Measurements from ENCODE around the gene HPCA.

The HPCA gene

DNA sequence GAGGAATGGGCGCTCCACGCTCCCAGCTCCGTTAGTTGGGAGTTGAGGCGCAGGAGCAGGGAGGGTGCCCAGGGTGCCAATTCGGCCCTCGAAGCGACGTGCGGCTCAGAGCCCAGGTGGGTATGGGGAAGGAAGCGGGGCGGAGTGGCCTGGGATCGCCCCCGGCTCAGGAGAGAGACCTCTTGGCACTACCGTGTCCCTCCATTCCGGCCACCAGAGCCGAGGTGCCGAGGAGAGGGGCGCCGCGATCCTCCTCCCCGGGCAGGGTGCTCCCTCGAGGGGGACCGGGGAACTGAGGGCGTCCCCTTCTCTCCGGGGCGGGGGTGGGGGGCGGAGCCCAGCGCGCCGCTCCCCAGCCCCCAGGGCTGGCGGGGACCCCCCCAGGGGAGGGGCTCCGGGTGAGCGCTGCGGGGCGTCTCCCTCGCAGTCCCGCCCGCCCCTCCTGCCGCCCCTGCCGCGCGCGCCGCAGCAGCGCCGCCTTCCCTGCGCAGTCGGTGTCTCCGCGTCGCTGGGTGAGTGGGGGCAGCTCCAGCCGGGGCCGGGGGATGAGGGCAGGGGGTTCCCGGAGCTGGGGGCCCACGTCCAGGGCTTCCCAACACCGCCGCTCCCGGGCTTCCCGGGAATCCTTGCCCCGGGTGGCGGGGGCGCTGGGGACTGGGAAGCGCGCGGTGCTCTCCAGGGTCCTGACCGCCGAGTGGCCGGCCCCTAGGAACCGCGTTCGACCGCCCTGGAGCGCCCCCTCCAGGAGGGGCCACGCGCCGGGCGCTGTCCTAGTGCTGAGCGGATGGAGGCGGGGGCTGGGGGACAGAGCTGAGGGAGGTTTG, at the start of gene HPCA:
Gene HPCA, plus strand, starts transcription at position 488 of the 824 bp plus-strand sequence. CDS start 2,408 bp downstream, outside the sequence.
- DNase-seq, result no peak

DNA sequence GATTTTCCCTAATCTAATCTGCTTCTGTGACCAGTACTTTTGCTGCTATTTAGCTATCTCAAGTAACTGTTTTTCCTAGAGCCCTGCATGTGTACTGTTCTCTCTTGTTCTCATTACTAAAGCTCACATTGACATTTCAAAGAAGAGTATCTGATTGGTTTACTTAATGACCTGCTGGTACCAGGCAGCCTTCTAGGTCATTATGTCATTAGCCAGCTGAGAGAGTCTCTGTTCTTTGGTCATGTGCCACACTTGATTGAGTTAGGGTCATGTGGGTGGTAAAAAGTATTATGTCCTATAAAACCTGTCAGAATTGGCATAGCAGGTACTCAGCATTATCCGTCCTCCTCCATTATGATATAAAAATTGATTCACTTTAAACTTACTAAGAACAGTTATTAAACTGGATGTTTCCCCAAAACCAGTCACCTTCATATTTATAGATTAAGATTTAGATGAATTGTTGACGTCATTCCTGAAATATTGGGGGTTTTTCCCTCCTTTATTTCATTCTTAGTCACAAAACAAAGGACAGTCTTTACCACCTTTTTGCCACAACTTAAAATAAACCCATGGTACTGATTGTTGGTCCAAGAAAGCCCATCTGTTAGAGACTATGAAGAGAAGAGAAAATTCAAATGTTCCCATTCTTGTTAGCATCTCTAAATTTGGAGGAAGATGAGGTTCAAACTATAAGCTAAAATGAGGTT, 37.8 kb upstream of the HPCA start:
- DNase-seq, result no peak

DNA sequence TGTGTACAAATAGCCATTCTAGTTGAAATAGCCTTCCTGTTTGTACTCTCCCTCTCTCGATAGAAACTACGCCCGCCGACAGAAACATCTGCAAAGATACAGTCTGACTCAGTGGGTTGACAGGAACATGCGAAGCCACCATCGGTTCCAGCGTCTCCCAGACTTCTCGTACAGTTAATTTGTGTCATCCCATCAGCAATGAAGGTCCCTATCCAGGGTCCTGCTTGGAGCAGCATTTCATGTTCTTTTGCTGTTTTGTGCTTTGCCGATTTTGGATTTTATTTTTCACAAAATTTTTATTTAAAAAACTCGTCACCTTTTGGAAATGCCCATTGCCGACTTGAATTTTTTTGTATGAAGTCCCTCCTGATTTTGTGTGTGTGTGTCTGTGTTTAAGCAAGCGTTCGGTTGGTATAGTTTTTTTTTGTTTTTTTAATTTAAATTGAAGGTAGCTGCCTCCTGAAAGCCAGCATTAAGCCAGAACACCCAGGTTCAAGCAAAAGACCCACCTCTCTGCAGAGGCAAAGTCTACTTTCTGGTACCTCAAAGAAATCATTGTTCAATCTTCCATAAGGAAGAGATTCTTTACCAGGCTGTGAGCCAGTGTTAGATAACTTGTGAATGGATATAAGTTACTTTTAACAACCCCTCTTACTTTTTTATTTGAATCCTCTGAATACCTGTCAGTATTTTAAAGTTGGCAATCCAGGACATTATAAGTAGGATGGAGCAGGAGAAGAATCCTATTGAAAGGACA, 30.3 kb upstream of the HPCA start:
- DNase-seq, result no peak

DNA sequence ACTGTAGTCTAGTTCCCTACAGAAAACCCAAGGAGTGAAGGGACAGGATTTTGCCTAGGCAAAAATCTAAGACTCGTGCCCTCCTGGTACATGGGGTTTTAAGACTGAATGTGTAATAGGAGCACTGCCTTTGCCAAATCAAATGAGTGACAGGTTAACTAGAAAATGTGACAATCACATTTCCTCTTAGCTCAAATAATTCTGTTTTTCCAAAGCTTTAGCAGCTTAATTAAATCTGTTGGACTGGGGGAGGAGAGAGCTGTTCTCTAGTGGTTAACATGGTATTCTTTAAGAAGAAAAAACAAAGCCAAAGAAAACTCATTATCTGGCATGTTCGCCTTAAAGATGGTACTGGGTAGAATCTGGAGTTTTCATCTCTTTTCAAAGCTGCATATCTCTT, 28.2 kb upstream of the HPCA start:
- DNase-seq, result no peak

DNA sequence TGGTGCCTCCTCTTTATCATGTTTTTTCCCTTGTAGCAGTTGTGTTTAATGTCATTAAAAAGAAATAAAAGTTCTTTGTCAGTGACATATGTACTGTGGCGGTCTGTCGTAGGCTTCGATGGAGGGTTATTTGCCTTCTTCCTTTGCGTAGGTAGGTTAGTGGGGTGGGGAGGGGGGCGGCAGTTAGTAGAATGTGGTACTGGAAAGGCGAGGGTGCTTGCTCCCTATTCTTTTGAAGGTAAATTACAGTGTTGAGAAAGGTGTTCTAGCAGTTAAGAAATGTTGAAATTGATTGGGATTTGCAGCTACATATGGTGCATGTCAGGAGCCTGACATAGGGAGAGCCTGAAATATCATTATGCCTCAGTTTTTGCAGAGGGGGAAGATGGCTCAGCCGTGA, 27.5 kb upstream of the HPCA start:
- DNase-seq, result no peak

DNA sequence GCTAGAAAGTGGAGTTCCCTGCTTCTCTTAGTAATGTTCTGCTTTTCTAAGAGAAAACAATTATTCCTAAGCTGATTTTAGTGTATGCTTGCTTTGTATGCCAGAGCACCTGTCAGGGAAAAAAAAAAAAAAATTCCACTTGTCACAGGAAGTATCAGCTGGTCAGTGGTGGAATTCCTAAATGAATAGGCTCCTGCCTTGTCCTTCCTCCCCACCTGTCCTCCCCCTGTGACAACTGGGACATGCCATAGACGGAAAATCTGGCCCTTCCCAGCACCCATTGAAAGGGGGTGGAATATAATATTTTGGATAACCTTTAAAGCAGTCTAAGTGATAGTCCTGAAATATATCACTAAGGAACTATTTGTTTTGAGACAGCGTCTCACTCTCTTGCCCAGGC, 26.4 kb upstream of the HPCA start:
- DNase-seq, result no peak

DNA sequence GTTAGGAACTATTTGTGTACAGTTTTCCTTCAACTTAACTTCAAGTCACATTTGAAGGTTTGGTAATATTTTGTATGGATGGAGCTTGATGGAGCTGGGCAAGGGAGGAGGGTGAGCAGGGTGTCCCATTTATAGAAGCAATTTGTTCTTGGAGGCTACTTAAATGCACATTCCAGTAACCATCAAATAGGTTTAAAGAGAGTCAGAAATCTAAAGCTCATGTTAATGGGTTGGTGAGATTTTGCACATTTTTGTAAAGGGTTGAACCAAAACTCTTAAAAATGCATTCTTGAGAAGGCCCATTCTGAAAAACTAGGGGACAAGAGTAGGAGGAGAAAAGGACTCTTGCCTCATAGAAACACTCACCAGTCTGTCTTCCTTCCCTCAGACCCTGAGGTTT, 25.7 kb upstream of the HPCA start:
- no peak for DNase-seq

DNA sequence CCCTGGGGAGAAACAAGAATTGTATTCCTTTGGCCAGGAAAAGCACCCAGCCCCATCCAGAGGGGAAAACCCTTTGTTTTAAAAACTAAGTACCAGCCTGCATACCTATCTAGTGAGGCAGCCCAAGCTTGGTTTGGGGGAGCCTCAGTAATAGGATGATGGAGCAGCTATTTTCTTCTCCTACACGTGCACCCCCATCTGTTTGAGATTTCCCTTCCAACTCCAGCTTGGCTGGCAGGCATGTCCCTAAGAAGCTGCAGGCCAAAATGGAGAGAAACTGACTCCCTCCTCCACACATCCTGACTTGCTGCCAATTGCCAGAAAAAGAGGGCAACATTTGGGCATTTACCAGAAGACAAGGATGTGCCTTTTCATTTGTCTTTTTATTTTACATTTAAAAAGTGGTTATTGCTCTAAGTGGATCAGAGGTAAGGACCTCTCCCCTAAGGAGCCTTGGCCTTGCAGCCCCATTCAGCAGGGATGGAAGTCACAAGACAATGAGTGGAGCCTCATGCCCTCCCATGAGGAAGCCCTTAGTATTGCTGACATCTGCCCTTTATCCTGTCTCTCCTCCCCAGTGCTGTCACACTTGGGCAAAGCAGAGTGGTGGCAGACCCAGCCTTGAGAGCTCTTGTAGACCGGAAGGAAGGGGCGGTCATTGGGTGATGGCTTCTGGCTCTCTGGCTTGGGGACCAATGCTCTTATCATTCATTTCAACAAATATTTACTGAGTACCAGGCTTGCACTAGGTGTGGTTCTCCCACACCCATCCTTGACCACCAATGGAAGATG, 24.2 kb upstream of the HPCA start:
- no peak for DNase-seq

DNA sequence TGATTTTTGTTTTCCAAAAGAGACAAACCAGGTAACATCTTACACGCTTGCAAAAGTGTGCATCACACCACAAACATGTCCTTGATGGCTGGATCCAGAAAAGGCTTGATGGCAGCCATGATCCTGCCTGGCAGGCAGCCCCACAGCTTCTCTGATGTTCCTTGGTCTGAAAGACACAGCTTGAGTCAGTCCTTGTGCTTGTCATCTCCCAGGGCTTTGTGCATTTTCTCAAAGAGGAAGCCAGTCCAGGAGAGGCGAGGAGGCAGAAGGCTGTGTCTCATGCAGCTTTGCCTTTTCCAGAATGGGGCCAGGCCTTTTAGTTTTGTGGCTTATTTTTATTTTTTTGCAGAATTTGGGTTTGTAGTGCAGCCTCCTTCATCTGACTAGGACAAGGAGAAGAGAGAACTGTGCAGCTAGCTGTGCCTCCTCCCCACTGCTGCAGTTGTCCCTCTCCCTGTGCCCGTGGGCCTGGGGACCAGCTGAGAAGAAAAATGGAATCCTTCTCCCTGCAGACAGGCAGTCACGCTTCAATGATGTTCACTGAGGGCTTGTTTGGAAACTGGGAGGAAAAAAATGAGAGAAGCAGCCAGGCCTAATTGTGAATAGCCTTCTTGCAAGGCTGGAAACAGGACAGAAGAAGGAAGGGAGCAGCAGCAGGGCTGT, 22.9 kb upstream of the HPCA start:
- DNase-seq, result no peak

DNA sequence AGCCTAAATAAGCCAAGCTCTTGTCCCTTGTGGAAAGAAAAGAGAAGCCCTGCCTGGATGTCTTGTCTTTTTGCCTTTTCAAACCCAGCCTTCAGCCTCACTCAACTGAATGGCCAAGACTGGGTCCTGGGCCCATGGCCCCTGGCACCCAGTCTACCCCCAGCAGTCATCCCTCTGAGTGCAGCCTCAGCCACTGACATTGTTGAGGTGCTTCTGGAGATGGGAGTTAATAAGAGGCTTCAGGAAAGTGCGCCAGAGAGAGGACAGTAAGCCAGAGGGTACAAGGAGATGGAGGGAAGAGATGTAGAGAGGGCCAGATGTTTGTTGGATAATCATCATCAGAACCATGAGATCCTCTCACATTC, 22.4 kb upstream of the HPCA start:
- DNase-seq, result no peak

DNA sequence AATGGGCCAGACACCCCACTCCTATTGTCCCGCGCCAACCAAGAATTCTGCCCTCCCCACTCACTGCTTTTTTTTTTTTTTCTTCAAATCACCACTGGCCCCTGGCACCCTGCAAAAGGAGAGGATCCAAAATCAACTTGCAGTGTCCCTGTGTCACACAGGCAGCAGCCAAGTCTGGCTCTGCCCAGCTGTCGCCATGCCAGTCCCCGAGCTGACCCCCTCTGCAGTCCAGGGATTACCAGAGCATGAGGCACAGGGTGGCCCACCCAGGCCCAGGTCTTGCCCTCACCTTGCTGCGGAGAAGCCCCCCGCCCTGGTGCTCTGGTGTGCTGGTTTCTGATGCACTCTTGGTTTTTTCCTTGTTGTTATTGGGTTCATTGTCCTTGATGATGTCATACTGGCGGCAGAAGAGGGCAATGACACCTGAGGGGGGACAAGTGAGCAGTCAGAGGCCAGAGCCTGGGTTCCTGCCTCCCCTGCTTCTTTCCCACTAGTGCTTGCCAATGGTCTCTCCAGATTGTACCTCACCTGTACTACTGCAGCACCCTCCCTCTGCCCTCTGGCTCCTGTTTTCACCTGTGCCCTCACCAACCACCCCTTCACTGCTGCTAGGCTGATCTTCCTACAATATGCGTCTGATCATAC, 21.8 kb upstream of the HPCA start:
- no peak for DNase-seq

DNA sequence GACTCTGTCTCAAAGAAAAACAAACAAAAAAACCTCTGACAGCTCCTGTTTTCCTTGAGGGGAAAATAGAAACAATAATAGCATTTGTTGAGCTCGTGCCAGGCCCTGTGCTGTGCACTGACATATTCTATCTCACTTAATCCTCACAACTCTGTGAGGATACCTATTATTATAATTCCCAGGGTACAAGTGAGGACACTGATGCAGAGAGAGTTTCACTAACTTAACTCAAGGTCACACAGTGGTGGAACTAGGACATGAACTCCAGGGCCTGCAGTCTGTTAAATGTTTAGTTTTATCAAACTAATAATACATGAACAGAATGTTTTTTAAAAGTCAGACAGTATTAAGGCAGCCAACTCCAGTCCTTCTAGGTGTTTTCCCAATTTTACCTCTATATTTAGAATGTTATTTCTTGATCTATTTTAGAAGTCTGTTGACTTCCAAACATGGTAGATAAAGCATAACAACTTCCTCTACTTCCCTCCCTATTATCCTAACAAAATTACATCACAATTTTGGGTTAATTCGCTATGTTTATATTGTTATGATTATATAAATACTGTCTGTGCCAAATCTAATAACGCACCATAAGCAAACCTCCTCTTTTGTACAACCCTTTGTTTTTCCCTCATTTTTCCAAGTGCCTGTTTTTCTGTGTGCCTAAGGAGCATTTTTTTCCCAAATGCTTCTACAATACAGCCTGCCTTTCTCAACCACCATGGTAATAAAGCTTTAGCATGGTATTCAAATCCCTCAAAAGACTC, 20.5 kb upstream of the HPCA start:
- no peak for DNase-seq

DNA sequence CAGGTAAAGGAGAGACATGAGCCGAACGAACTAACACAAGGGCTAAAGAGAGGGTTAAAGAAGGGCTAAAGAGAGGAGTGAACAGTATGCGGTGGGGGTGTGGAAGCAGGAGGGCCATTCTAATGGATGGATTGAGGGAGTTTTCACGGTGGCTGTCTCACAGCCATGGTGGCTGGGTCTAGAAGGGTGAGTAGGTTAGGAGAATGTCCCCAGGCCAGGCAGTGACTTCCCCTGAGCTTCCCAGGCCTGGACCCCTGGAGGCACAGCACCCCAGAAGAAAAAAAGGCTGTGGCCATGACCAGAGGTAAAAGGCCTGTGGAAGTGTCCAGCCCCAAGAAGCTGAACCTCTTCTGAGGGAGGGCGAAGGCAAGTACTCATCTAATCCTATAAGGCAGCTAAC, 19.1 kb upstream of the HPCA start:
- DNase-seq, result no peak

DNA sequence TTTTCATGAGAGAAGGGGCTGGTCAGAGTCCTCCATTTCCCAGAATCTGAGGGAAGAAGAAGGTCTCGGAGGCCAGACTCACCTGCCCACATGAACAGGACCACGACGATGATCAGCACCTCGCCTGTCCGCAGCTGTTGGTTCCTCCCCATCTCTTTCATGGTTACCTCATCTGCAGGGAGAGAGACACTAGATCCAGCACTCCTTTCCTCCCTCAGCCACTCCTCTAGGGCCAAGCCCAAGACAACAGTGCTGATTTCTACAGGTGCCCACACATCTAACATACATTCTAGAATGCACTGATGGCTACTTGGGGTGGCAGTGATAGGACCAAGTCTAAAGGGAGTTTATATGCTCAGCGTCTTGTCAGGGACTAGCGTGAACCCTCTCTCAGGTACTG, 18.6 kb upstream of the HPCA start:
- DNase-seq, result no peak

DNA sequence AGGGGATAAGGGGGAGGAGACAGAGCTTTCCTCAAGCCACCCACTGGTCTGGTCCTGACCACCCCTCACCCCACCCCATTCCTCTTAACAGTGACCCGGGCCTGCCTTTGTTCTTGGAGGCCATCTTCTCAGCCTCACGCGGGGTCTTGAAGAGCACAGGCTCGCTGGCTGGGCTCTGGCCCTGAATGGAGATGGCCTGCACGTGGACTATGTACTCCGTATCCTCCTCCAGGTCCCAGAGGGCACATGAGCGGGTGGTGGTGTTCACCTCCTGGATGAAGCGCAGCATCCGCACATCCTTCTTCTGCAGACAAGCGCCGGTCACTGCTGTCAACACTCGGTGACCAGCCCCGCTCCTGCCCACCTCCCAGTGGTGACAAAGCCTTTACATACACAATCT, 18.2 kb upstream of the HPCA start:
- no peak for DNase-seq

DNA sequence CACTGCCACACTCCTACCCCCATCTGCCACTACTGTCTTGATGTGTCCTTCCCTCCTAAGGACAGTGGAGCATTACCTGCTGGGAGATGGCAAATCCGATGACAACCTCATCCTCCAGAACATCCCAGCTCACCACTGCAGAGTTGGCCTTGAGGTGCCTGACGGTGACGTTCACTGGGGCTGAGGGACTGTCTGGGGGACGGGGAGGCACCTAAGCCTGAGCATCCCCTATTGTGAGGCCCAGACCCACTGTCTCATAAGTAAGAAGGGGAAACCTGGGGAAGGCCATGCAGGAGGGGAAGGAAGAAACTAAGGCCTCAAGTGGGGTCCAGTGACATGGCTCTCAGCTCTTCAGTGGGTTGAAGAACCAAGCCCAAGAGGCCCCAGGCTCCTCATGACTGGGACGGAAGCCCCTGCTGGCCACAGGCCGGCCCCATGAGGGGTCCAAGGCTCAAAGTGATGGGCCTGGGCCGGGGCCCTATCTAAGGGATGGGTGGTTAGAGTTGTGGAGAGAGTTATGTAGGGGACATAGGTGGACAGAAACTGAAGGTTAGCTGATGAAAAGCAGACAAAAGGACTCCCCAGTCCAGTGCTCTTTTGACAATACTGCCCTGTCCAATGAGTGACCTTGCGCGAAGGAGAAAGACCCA, 17.4 kb upstream of the HPCA start:
- DNase-seq, result no peak

DNA sequence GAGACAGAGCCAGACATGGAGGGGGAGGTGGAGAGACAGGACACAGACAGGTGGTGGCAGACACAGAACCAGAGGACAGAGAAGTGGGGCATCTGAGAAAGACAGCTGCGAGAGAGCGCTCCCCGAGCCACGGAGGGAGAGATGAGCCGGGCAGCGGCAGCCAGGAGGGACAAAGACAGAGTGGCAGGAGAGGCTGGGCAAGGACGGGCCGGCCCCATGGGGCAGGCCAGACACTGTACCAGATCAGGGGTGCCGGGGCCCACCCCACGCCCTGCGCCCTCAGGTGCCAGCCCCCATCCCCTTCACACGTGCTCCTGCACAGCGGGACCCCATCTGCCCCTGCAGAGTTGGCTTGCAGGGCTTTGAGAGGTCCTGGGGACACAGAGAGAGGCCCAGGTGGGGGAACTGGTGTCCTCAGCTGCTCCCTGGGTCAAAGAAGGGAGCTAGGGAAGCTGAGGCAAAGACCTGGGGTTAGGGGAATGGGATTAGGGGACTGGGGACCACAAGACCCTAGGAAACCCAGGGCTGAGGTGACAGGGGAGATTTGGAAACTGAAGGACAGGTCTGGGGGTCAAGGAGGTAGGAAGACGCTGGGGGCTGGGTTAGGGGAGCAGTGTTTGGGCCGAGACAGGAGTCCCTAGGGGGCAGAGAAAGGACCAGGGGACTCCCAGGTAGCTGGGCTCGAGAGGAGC, 16.2 kb upstream of the HPCA start:
- DNase-seq, result no peak

DNA sequence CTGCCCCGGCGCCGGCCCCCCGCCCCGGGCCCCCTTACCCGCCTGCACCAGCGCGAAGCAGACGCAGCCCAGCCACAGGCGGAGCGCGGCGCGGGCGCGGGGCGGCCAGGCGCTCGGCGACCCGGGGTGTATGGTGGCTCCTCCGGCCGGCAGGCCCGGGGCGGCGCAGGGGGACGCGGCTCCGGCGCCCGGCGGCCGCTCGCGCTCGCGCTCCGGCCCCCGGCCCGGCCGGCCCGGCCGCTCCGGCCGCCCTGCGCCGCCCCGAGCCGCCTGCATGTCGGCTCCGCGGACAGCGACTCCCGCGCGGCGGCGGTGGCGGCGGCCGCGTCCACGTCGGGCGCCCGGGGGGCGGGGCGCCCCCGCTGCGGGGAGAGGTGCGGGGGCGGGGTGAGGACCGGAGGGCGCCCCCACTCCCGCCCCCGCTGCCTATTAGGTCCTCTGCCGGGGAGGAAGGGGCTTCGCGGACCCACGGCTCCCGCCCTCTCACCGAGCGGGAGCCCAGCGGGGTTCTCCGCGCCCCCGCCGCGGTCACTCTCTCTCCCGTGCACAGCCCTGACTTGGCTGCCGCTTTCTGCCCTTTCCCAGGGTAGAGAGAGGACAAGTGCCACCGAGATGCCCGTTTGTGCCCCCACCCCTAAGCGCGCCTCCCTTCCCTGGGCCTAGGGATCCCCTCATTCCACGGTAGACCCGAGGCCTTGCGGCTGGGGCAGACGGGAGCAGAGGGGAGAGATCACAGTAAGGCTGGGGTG, 15.5 kb upstream of the HPCA start, which contains the start of gene FNDC5:
Gene FNDC5, minus strand, starts transcription at position 298 of the 749 bp plus-strand sequence.
- no peak for DNase-seq

Data from bone marrow (tissue), 2 donors.